Ascending aorta (tissue), 2 donors: ENCODE data around the gene TECTA. TPM values are rescaled to one million over a fixed set of nuclear protein-coding genes. Genes with fewer than 3 reads are reported as not detected.

Experiments used
- DNase-seq, 2 donors: peaks; one replicate each; pipeline ENCODE4 v3.0.0-alpha.2; 2019; ENCODE audit warnings: low spot score in 2 of 2
- H3K27ac ChIP-seq, 2 donors: fragments of 200-600 bp; sonication (generic); one replicate each; pipeline ENCODE4 v1.5.1; 2016 to 2017; ENCODE audit warnings: mild to moderate bottlenecking in 1 of 2
- H3K27me3 ChIP-seq: fragments of 200-600 bp; sonication (generic); one replicate; pipeline ENCODE4 v1.5.1; 2017
- H3K36me3 ChIP-seq, 2 donors: fragments of 200-600 bp; sonication (generic); one replicate each; pipeline ENCODE4 v1.5.1; 2016
- H3K4me1 ChIP-seq, 2 donors: fragments of 200-600 bp; sonication (generic); one replicate each; pipeline ENCODE4 v1.5.1; 2016 to 2017; ENCODE audit warnings: mild to moderate bottlenecking in 1 of 2
- H3K4me3 ChIP-seq, 2 donors: fragments of 200-600 bp; sonication (generic); one replicate each; pipeline ENCODE4 v1.5.1; 2016 to 2017; ENCODE audit warnings: mild to moderate bottlenecking in 1 of 2
- H3K9me3 ChIP-seq, 2 donors: fragments of 200-600 bp; sonication (generic); one replicate each; pipeline ENCODE4 v1.5.1; 2016
- intact Hi-C: fragments of 100-400 bp; cut with DNase I; formaldehyde crosslinking; loops from one replicate; pipeline ENCODE4 v1.15.1; 2023
- total RNA-seq: library from RNA; depleted of rRNA; stranded (reverse); fragments of >200 nt; gene quantifications from one replicate; pipeline ENCODE4 v1.1.0, GENCODE V29; 2016
- TF ChIP-seq, protein P1 (sequence below), 3 experiments: fragments of 200-600 bp in 2 of 3; fragments of 450-650 bp in 1 of 3; sonication (generic) in 2 of 3; IDR thresholded peaks; one replicate each; pipeline ENCODE4 v1.5.1; 2016 to 2019; ENCODE audit warnings: antibody characterized with exemption in 3 of 3, mild to moderate bottlenecking in 1 of 3, moderate library complexity in 1 of 3

TECTA gene
- total RNA-seq, 1 donor from 2014 or later: not detected

DNA sequence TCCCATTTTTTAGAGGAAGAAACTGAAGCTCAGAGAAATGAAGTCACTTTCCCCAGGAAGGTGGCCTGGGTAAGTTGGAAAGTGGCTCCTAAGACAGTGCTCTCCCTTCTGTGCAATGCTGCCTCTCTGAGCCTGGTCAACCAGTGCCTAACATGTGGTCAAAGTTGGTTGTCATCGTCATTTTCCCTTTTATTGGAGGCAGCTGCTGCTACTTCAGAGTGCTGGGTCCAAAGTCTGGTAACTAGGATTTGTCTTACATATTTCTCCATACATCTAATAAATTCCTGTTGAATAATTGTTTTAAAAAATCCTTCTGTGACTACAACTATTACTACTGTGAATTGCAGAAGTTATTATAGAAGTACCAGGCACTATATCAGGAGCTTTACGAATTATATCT lies 48.1 kb downstream of the TECTA start:
- intact Hi-C loops: no loop called here
- Histone ChIP-seq H3K27me3 (no peaks in the 10 kb centered on the region), H3K36me3 (no peaks in the 10 kb centered on the region), H3K4me1 (no peaks in the 10 kb centered on the region), H3K9me3 (no peaks in the 10 kb centered on the region), H3K4me3 (no peak overlapping the region), H3K27ac (no peak overlapping the region)
- DNase-seq: no peak
- TF ChIP-seq, protein P1, sequence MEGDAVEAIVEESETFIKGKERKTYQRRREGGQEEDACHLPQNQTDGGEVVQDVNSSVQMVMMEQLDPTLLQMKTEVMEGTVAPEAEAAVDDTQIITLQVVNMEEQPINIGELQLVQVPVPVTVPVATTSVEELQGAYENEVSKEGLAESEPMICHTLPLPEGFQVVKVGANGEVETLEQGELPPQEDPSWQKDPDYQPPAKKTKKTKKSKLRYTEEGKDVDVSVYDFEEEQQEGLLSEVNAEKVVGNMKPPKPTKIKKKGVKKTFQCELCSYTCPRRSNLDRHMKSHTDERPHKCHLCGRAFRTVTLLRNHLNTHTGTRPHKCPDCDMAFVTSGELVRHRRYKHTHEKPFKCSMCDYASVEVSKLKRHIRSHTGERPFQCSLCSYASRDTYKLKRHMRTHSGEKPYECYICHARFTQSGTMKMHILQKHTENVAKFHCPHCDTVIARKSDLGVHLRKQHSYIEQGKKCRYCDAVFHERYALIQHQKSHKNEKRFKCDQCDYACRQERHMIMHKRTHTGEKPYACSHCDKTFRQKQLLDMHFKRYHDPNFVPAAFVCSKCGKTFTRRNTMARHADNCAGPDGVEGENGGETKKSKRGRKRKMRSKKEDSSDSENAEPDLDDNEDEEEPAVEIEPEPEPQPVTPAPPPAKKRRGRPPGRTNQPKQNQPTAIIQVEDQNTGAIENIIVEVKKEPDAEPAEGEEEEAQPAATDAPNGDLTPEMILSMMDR (IDR thresholded peaks at IDR 0.05): no peak

DNA sequence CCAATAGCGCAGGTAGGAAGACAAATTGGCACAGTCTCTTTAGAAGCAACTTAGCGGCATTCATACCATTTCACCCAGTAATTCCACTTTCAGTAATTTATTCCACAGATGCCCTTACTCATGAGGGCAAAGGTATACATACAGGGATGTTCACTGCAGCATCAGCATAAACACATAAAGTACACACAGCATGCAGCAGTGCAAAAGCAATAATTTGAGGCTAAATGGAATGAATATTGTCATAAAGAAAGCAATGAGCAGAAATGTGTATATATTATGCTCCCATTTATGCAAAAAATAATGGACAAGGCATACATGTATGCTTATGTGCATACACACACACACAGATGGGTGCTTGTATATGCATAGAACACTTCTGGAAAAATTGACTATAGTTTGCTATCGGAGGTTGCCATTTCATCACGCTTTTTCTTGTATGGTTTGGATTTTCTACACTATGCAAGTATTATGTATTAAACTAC lies 50.2 kb downstream of the TECTA start:
- Histone ChIP-seq H3K9me3 (no peaks in the 10 kb centered on the region), H3K27me3 (no peaks in the 10 kb centered on the region), H3K27ac (no peak overlapping the region), H3K4me3 (no peak overlapping the region), H3K4me1 (no peaks in the 10 kb centered on the region), H3K36me3 (no peaks in the 10 kb centered on the region)
- no peak for DNase-seq
- intact Hi-C loops: no loop called here
- TF ChIP-seq, protein P1 (IDR thresholded peaks at IDR 0.05): no peak

DNA sequence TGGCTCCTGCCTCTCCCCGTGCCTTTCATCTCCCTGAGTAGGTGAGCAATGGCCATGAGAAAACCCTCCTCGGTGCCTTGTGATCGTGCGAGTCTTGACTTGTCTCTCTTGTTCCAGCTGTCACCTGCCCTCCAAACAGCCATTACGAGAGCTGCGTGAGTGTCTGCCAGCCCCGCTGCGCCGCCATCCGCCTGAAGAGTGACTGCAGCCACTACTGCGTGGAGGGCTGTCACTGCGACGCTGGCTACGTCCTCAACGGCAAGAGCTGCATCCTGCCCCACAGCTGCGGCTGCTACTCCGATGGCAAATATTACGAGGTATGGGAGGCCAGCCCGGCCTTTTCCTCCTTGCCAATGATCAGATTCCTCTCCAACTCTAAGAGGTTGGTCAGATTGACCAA lies 51.7 kb downstream of the TECTA start:
- TF ChIP-seq, protein P1 (IDR thresholded peaks at IDR 0.05): no peak
- intact Hi-C loops: no loop called here
- Histone ChIP-seq H3K36me3 (no peaks in the 10 kb centered on the region), H3K27ac (no peak overlapping the region), H3K9me3 (no peaks in the 10 kb centered on the region), H3K27me3 (no peaks in the 10 kb centered on the region), H3K4me3 (no peak overlapping the region), H3K4me1 (no peaks in the 10 kb centered on the region)
- no peak for DNase-seq

DNA sequence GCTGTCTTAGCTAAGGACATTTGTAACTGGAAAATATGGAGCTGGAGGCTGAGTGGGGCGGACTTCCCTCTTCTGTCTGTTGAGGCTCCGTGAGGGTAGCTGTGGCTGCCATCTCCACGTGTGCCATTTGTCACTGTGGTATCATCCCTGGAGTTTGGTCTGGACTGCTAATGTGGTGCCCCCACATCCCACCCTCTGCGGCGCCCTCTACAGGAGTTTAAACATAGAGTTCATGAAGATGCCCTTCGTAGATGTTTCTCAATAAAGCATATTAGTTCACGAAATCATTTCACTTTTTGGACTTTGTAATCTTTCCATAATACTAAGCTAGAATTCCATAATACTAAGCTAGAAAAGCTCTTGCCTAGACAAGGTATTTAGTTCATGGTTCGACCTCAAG lies 52.4 kb downstream of the TECTA start:
- no peaks in the 10 kb centered on the region for H3K36me3 ChIP-seq
- H3K27me3 ChIP-seq: no peaks in the 10 kb centered on the region
- TF ChIP-seq, protein P1 (IDR thresholded peaks at IDR 0.05): no peak
- no peak overlapping the region for H3K4me3 ChIP-seq
- no peaks in the 10 kb centered on the region for H3K4me1 ChIP-seq
- H3K27ac ChIP-seq: no peak overlapping the region
- no peaks in the 10 kb centered on the region for H3K9me3 ChIP-seq
- intact Hi-C loops: no loop called here
- DNase-seq: no peak

DNA sequence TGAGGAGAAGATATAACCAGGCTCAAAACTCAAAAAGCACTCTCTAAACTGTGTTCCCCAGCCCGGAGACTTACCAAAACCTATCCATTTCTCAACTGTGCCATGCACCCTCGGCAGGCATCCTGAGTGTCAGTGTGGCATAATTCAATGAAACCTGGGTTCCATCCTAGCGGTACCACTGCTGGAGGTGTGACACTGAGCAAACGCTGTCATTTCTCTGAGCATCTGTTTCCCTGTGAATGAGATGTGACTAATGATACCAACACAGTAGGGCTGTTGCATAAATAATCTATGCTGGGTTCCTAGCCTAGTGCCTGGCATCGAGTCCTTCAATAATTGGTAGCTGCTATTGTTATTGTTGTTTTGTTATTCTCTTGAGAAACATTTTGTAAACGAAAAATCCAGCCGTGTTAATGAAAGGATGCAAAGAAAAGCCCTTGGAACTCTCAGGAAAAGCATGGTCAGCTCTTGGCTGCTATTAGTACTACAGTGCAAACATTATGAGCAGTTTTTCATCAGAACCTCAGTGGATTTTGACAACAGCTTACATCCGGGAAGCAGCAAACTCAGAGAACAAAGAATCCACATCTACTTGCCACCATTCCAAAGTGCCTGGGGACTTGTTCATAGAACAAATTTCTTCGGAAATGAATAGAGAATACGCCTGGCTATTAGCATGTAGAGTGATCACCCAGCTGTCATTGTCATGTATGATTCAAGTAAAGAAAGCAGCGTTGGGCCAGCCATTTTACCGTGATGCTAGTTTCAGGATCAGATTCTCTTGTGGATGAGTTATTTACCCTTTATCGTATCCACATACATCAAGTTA lies 53.7 kb downstream of the TECTA start:
- TF ChIP-seq, protein P1 (IDR thresholded peaks at IDR 0.05): no peak
- Histone ChIP-seq H3K27ac (no peak overlapping the region), H3K9me3 (no peaks in the 10 kb centered on the region), H3K36me3 (no peaks in the 10 kb centered on the region), H3K27me3 (no peaks in the 10 kb centered on the region), H3K4me3 (no peak overlapping the region), H3K4me1 (no peaks in the 10 kb centered on the region)
- intact Hi-C loops: no loop called here
- DNase-seq: no peak
